SU-DHL-6 (cell line): ENCODE data around the gene DOCK10.

Experiments used
- H2AFZ ChIP-seq: fragments of 200-600 bp; sonication (generic); 2 replicates; pipeline ENCODE4 v1.6.1; 2014; ENCODE audit warnings: low read depth, mild to moderate bottlenecking, moderate library complexity, mixed read lengths, antibody characterized with exemption, low read length; ENCODE audit not compliant: severe bottlenecking
- H3F3A ChIP-seq: fragments of 200-600 bp; shearing (Covaris generic); 2 replicates; pipeline ENCODE4 v1.6.0; 2016; ENCODE audit warnings: antibody characterized with exemption, mild to moderate bottlenecking; ENCODE audit not compliant: insufficient read depth
- H3K27ac ChIP-seq: fragments of 200-600 bp; sonication (generic); 2 replicates; pipeline ENCODE4 v1.5.1; 2016; ENCODE audit warnings: low read depth, mild to moderate bottlenecking, low read length, moderate library complexity, mixed read lengths
- H3K27me3 ChIP-seq: fragments of 200-600 bp; sonication (generic), shearing (Covaris generic); 2 replicates; pipeline ENCODE4 v1.6.0; 2014; ENCODE audit warnings: mild to moderate bottlenecking, low read length
- H3K36me3 ChIP-seq: fragments of 200-600 bp; sonication (generic); 2 replicates; pipeline ENCODE4 v1.6.1; 2014; ENCODE audit warnings: mild to moderate bottlenecking, low read length, mixed read lengths
- H3K4me2 ChIP-seq: fragments of 300-600, 200-600 bp; shearing (Covaris generic), sonication (generic); 2 replicates; pipeline ENCODE4 v1.6.0; 2014; ENCODE audit warnings: low read length, low read depth, mild to moderate bottlenecking; ENCODE audit not compliant: poor library complexity, severe bottlenecking
- H3K4me3 ChIP-seq: fragments of 200-600 bp; sonication (generic); 2 replicates; pipeline ENCODE4 v1.5.1; 2014; ENCODE audit warnings: antibody characterized with exemption, low read length, mild to moderate bottlenecking, mixed read lengths; ENCODE audit not compliant: insufficient read depth, poor library complexity, severe bottlenecking
- H3K79me2 ChIP-seq: fragments of 200-600 bp; sonication (generic); 2 replicates; pipeline ENCODE4 v1.6.1; 2014; ENCODE audit warnings: mild to moderate bottlenecking, low read length, moderate library complexity; ENCODE audit not compliant: insufficient read depth
- H3K9ac ChIP-seq: fragments of 200-600 bp; sonication (generic); 2 replicates; pipeline ENCODE4 v1.7.0; 2014; ENCODE audit warnings: mild to moderate bottlenecking, low read length
- H3K9me2 ChIP-seq: fragments of 200-600 bp; sonication (generic); replicated peaks from 2 replicates; pipeline ENCODE4 v1.6.1; 2014; ENCODE audit warnings: low read length; ENCODE audit not compliant: insufficient read depth
- H3K9me3 ChIP-seq: fragments of 200-600 bp; sonication (generic); 2 replicates; pipeline ENCODE4 v1.6.1; 2014; ENCODE audit warnings: low read length, mixed read lengths; ENCODE audit not compliant: insufficient read depth
- H4K20me1 ChIP-seq: fragments of 200-600 bp; sonication (generic); 2 replicates; pipeline ENCODE4 v1.6.1; 2014; ENCODE audit warnings: low read depth, mild to moderate bottlenecking, antibody characterized with exemption, low read length, moderate library complexity, mixed read lengths
- EZH2phosphoT487 ChIP-seq: fragments of 200-600 bp; sonication (generic), shearing (Covaris generic); conservative IDR thresholded peaks from 2 replicates; pipeline ENCODE4 v1.6.1; 2018; ENCODE audit warnings: mild to moderate bottlenecking, antibody characterized with exemption, low read length, moderate library complexity, mixed read lengths
- TF ChIP-seq, protein P1 (sequence below): fragments of 200-600 bp; sonication (generic); IDR thresholded peaks from one replicate; pipeline ENCODE4 v1.5.1; 2017; ENCODE audit warnings: antibody characterized with exemption, mild to moderate bottlenecking, low read length, moderate library complexity; ENCODE audit not compliant: insufficient read depth, poor library complexity, severe bottlenecking

DOCK10 gene

DNA sequence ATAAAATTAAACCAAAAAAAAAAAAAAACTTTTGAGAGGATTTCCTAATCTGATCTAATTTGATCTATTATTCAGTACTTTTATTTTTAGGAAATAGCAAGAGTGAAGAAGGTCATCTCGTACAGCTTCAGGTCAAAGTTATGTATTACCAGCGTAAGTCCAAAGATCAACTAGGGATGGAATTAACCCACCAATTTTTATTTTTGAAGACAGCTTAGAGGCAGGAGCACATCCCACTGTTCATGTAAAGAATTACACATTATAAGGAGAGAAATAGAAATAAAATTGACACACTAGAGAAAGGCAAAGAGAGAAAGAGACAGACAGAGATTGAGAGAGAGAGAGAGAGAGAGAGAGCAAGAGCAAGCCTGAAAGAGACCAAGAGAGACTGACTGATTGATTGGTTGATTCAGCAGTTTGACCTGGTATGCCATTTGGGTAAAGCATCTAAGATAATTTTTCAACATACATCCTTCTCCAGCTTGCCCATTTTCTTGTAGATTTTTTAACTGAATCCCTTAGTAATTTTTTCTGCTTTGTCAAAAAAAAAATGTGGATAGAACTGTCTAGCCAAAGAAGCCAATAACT lies 25.1 kb downstream of the DOCK10 start:
- H3K4me2 ChIP-seq = no peak overlapping the region
- H4K20me1 ChIP-seq = no peaks in the 10 kb centered on the region
- H3K9ac ChIP-seq = no peak overlapping the region
- no peaks in the 10 kb centered on the region for H3F3A ChIP-seq
- H3K27me3 ChIP-seq = no peaks in the 10 kb centered on the region
- H3K79me2 ChIP-seq = no peaks in the 10 kb centered on the region
- H3K9me3 ChIP-seq = no peaks in the 10 kb centered on the region
- H3K36me3 ChIP-seq = no peaks in the 10 kb centered on the region
- H2AFZ ChIP-seq = no peak overlapping the region
- no peak overlapping the region for H3K4me3 ChIP-seq
- no peaks in the 10 kb centered on the region for H3K9me2 ChIP-seq
- TF ChIP-seq, protein P1, sequence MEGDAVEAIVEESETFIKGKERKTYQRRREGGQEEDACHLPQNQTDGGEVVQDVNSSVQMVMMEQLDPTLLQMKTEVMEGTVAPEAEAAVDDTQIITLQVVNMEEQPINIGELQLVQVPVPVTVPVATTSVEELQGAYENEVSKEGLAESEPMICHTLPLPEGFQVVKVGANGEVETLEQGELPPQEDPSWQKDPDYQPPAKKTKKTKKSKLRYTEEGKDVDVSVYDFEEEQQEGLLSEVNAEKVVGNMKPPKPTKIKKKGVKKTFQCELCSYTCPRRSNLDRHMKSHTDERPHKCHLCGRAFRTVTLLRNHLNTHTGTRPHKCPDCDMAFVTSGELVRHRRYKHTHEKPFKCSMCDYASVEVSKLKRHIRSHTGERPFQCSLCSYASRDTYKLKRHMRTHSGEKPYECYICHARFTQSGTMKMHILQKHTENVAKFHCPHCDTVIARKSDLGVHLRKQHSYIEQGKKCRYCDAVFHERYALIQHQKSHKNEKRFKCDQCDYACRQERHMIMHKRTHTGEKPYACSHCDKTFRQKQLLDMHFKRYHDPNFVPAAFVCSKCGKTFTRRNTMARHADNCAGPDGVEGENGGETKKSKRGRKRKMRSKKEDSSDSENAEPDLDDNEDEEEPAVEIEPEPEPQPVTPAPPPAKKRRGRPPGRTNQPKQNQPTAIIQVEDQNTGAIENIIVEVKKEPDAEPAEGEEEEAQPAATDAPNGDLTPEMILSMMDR = no peak
- no peak overlapping the region for H3K27ac ChIP-seq

DNA sequence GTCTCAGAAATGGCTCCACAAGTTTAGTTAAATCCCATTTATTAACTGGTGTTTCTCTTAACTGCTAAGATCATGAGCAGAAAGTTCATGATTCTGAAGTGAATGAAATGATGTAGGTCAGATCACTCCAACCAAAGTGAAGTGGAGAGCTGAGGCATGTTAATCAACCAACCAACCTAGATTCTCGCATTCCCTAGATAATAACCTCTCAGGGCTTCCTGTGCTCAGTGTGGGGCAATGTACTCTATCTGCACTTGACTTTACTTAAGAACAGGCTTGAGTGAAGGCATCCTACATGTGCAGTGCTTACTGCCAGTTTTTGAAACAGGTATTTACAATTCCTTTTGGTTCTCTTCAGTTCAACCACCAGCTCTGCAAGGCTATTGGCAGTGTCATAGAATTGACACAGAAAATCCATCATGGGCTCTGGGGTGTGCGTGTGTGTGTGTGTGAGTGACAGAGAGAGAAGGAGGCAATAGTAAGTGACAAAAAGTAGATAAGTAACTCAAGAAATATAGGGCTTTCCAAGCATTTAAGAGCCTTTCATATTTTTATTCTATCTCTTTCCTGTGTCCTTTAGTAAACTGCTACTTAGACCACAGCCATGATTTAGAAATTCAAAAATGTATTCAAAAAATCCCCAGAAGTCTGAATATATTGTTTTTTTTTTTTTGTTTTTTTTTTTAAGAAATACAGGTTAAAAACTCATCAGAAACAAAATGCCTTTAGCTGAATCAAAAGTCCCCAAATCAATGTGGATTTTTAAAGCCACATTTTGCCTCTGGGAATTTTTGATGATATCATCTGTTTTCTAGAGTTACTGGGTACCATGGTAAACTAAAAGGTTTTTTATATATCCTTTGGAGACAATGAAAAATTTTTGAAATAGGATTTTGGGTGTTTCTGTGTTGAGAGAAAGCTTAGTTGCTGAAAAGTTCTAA lies 28.6 kb downstream of the DOCK10 start:
- no peaks in the 10 kb centered on the region for H3K27me3 ChIP-seq
- H3K36me3 ChIP-seq = no peaks in the 10 kb centered on the region
- no peaks in the 10 kb centered on the region for H3K9me3 ChIP-seq
- no peaks in the 10 kb centered on the region for H3K79me2 ChIP-seq
- no peaks in the 10 kb centered on the region for H4K20me1 ChIP-seq
- no peak overlapping the region for H3K27ac ChIP-seq
- TF ChIP-seq, protein P1 = no peak
- TF ChIP-seq EZH2phosphoT487 = no peak
- no peak overlapping the region for H2AFZ ChIP-seq
- H3K9me2 ChIP-seq = no peaks in the 10 kb centered on the region
- H3K4me2 ChIP-seq = no peak overlapping the region
- H3K4me3 ChIP-seq = no peak overlapping the region
- H3K9ac ChIP-seq = no peak overlapping the region
- H3F3A ChIP-seq = no peaks in the 10 kb centered on the region

DNA sequence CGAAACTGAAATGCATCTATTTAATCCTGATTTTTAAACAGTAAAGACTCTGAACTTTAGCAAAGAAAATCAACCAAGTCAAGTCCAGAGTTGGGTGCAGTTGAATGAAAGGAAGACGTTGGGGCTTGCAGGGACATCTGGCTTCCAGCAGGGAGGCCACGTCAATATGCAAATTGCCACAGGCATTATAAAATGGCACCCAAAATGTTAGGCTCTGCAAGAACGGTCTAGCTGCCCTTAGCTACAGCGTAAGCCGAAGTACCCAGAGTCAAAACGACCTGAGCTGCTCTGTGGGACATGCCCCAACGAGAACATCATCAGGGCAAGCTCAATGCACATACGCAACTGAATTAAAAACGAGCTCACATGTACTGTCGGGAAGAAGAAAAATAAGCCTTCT lies 30.7 kb downstream of the DOCK10 start:
- TF ChIP-seq, protein P1 = no peak
- no peak for TF ChIP-seq EZH2phosphoT487
- H3K79me2 ChIP-seq = no peaks in the 10 kb centered on the region
- no peaks in the 10 kb centered on the region for H3F3A ChIP-seq
- no peaks in the 10 kb centered on the region for H3K27me3 ChIP-seq
- H3K9me2 ChIP-seq = no peaks in the 10 kb centered on the region
- no peaks in the 10 kb centered on the region for H3K36me3 ChIP-seq
- H3K4me2 ChIP-seq = no peak overlapping the region
- H3K27ac ChIP-seq = no peak overlapping the region
- H4K20me1 ChIP-seq = no peaks in the 10 kb centered on the region
- no peaks in the 10 kb centered on the region for H3K9me3 ChIP-seq
- no peak overlapping the region for H3K9ac ChIP-seq
- H3K4me3 ChIP-seq = no peak overlapping the region
- H2AFZ ChIP-seq = no peak overlapping the region
